Right lobe of liver (tissue), 4 donors: ENCODE results near the gene CAPN7.

Experiments
- POLR2A ChIP-seq: fragments of 450-650 bp; IDR thresholded peaks from one replicate; pipeline ENCODE4 v1.6.1; 2017; ENCODE audit warnings: antibody characterized with exemption, mild to moderate bottlenecking
- TF ChIP-seq, protein P1 (sequence below), 4 donors: fragments of 200-600 bp in 3 of 4; fragments of 450-650 bp in 1 of 4; IDR thresholded peaks; one replicate each; pipeline versions ENCODE4 v1.5.1 to v1.8.0; 2016 to 2022; ENCODE audit warnings: antibody characterized with exemption in 4 of 4, mild to moderate bottlenecking in 2 of 4
- donor health status: DM: no; HTN: no; CAD: no.
- donor health status: DM: no; HTN: no; CAD: no.
- donor health status: DM: no; HTN: yes; CAD: no.

DNA sequence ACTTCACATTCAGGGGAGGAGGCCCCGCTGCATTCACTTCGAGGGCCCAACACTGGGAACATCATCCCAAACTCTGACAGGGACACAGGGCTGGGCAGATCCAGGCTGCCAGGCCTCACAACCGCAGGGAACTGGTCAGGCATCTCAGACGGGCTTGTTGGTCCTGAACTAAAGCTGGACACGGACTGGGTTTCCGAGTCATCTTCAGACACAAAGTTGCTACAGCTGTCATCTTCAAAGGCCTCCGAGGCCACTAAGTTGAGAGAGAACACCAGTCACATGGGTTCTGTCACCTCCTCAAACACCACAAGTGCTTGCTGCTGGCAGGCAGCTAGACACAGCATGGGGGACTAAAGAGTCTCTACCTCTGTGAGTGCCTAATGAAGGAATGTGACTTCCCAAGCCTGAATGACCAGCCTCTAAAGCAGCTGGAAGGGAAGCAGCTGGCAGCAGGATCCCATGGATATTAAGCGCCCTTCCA is 50.9 kb downstream of the CAPN7 start:
- TF ChIP-seq, protein P1, sequence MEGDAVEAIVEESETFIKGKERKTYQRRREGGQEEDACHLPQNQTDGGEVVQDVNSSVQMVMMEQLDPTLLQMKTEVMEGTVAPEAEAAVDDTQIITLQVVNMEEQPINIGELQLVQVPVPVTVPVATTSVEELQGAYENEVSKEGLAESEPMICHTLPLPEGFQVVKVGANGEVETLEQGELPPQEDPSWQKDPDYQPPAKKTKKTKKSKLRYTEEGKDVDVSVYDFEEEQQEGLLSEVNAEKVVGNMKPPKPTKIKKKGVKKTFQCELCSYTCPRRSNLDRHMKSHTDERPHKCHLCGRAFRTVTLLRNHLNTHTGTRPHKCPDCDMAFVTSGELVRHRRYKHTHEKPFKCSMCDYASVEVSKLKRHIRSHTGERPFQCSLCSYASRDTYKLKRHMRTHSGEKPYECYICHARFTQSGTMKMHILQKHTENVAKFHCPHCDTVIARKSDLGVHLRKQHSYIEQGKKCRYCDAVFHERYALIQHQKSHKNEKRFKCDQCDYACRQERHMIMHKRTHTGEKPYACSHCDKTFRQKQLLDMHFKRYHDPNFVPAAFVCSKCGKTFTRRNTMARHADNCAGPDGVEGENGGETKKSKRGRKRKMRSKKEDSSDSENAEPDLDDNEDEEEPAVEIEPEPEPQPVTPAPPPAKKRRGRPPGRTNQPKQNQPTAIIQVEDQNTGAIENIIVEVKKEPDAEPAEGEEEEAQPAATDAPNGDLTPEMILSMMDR (IDR thresholded peaks at IDR 0.05) = no peak
- TF ChIP-seq POLR2A = no peak
